Pancreas (tissue), 10 donors: ENCODE measurements around the gene RPTOR. TPM values are rescaled to one million over a fixed set of nuclear protein-coding genes. Genes with fewer than 3 reads are reported as not detected.
A peak's percentile ranks its signal among the peaks of the same experiment; 100 is the strongest.

Experiments
- ATAC-seq, 4 donors: fragments of 200-7000 bp; cut with Tn5 transposase; one replicate each; pipeline versions ENCODE4 v1.8.0 to v1.9.1; 2020; ENCODE audit warnings: mild to moderate bottlenecking in 4 of 4, moderate library complexity in 4 of 4
- DNase-seq, 6 donors: peaks; one replicate each; pipeline ENCODE4 v3.0.0-alpha.2; 2020
- FAIRE-seq: peaks from 2 replicates; lab custom pipeline; 2012; peaks lifted over from hg19 to GRCh38; lab: Jason Lieb, UNC
- H3K27ac ChIP-seq, 4 donors: fragments of 200-600 bp; sonication (generic); 1 replicate in 3 of 4; 2 replicates in 1 of 4; pipeline versions ENCODE4 v1.5.0 to v1.8.0; 2020
- H3K27me3 ChIP-seq, 4 donors: fragments of 200-600 bp; one replicate each; pipeline ENCODE4 v1.8.0; 2021
- H3K36me3 ChIP-seq, 3 donors: fragments of 200-600 bp; sonication (generic) in 1 of 3; one replicate each; pipeline versions ENCODE4 v1.5.0 to v1.8.0; 2020 to 2021
- H3K4me1 ChIP-seq, 3 donors: fragments of 200-600 bp; one replicate each; pipeline ENCODE4 v1.8.0; 2021
- H3K4me3 ChIP-seq, 4 donors: fragments of 200-600 bp; sonication (generic) in 2 of 4; one replicate each; pipeline versions ENCODE4 v1.5.0 to v1.8.0; 2020 to 2021
- H3K9me3 ChIP-seq, 4 donors: fragments of 200-600 bp; one replicate each; pipeline ENCODE4 v1.8.0; 2021
- WGBS, 2 donors: extraction: QIAGEN DNeasy Blood & Tissue Kit; methylation state at CpG; one replicate each; pipeline ENCODE4 v1.1.7; 2013; 5-methylcytosine and 5-hydroxymethylcytosine counted together
- intact Hi-C, 3 donors: fragments of 100-400 bp; cut with DNase I; formaldehyde crosslinking; loops; one replicate each; pipeline versions ENCODE4 v1.11.1 to v1.14.2; 2022
- polyA plus RNA-seq, 2 donors: library from polyadenylated mRNA; stranded (reverse); fragments of 200-250 nt; gene quantifications; one replicate each; pipeline ENCODE4 v1.2.3, GENCODE V29; 2013
- total RNA-seq, 6 donors: library from RNA; stranded (reverse); fragmentation: NEBNext Ultra II Directional in 4 of 6; extraction: Animal tissue kit (Norgen Biotek cat#: 25700) in 4 of 6; gene quantifications; one replicate each; pipeline versions ENCODE4 v1.2.1 to v1.2.4, GENCODE V29; 2021 to 2023
- TF ChIP-seq, protein P1 (sequence below), 4 donors: fragments of 200-600 bp; sonication (generic) in 3 of 4; IDR thresholded peaks; one replicate each; pipeline versions ENCODE4 v1.5.0 to v1.8.0; 2021; ENCODE audit warnings: antibody characterized with exemption in 4 of 4
- donor health status: healthy with polysubstance abuse.
- donor health status: DM: no; HTN: no; CAD: no; lungs with moderate emphysema.
- donor health status: DM: no; HTN: no; CAD: no.
- donor health status: control.
- donor health status: control.
- donor health status: Bipolar disorder and iron deficiency.
- donor health status: DM: yes; HTN: yes; CAD: no.
- donor health status: DM: no; HTN: no; CAD: no.
- donor health status: DM: no; HTN: no; CAD: no.
- donor health status: DM: yes; HTN: yes; CAD: no.

RPTOR gene
- total and polyA plus RNA-seq, 8 donors, result 5.0 to 18.9 (median 13.2) TPM

GRCh38 chr17:80992077-80992947 is 447.7 kb downstream of the RPTOR start:
- Histone ChIP-seq H3K27me3 (no peaks in the 10 kb centered on the region), H3K4me3 (peak overlapping the region; percentile 93 to 99 (median 98)), H3K9me3 (no peaks in the 10 kb centered on the region), H3K4me1 (peaks cover 0 to 15% (median 8%) of the 10 kb centered on the region in 3 donors), H3K36me3 (peaks cover under 1 to 22% (median 5%) of the 10 kb centered on the region in 3 donors), H3K27ac (peak overlapping the region in 1 of 4 donors; percentile 22)
- 2 to 3% methylated on average over 43 to 90 of the region's 90 CpGs for WGBS, 2 donors
- TF ChIP-seq, protein P1, sequence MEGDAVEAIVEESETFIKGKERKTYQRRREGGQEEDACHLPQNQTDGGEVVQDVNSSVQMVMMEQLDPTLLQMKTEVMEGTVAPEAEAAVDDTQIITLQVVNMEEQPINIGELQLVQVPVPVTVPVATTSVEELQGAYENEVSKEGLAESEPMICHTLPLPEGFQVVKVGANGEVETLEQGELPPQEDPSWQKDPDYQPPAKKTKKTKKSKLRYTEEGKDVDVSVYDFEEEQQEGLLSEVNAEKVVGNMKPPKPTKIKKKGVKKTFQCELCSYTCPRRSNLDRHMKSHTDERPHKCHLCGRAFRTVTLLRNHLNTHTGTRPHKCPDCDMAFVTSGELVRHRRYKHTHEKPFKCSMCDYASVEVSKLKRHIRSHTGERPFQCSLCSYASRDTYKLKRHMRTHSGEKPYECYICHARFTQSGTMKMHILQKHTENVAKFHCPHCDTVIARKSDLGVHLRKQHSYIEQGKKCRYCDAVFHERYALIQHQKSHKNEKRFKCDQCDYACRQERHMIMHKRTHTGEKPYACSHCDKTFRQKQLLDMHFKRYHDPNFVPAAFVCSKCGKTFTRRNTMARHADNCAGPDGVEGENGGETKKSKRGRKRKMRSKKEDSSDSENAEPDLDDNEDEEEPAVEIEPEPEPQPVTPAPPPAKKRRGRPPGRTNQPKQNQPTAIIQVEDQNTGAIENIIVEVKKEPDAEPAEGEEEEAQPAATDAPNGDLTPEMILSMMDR (IDR thresholded peaks at IDR 0.05), result no peak
- DNase-seq, result peak in 3 of 6 donors; percentile 54 to 83 (median 67)
- intact Hi-C loops, result no loop called here
- no peak for FAIRE-seq
- peak in 3 of 4 donors; percentile 7 to 41 (median 25) for ATAC-seq

DNA sequence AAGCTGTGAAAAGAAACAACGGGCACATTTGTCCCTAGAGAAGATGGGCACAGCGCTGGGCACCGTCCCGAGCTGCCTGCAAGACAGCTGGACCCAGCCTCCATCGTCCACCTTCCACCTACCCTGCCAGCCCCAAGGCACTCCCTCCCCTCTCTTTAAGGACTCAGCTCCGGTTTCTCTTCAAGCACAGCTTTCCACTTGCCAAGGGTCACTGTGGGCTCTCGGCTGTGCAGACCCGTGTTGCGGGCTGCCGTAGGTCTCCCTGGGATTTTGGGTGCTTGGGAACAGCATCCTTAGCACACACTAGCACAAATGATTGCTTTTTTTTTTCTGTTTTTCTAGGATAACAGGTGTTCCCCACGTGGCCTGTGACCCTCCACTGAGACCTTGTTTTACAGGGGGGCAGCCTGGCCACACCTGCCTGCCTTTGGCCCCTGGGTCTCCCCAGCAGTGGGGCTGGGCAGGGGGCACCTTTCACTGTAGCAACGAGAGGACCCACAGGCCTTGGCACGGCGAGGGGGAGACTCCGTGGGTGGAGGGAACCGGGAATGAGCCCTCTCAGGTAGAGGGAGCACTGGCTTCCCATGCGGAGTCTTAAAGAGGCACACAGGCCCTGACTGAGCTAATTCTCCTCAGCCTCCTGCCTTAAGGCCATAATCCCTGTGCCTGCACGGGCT is 448.4 kb downstream of the RPTOR start:
- Histone ChIP-seq H3K36me3 (peaks cover 4 to 30% (median 5%) of the 10 kb centered on the region in 3 donors), H3K27me3 (no peaks in the 10 kb centered on the region), H3K27ac (no peak overlapping the region), H3K4me1 (peaks cover 0 to 15% (median 8%) of the 10 kb centered on the region in 3 donors), H3K4me3 (peak overlapping the region in 3 of 4 donors; percentile 98 to 99 (median 99)), H3K9me3 (no peaks in the 10 kb centered on the region)
- ATAC-seq (no peak), FAIRE-seq (no peak), DNase-seq (peak in 1 of 6 donors; percentile 65)
- 45 to 46% methylated on average over 18 of the region's 18 CpGs for WGBS, 2 donors
- intact Hi-C loops, result no loop called here
- TF ChIP-seq, protein P1 (IDR thresholded peaks at IDR 0.05), result no peak

GRCh38 chr17:80995131-80995530 is 450.5 kb downstream of the RPTOR start:
- 93 to 95% methylated on average over 13 of the region's 13 CpGs for WGBS, 2 donors
- DNase-seq (peak in 2 of 6 donors; percentile 30 to 76), FAIRE-seq (no peak), ATAC-seq (no peak)
- H3K27me3 ChIP-seq, result no peaks in the 10 kb centered on the region
- TF ChIP-seq, protein P1 (IDR thresholded peaks at IDR 0.05), result no peak
- H3K36me3 ChIP-seq, result peaks cover 4 to 48% (median 5%) of the 10 kb centered on the region in 3 donors
- no peaks in the 10 kb centered on the region for H3K9me3 ChIP-seq
- intact Hi-C loops, result no loop called here
- no peak overlapping the region for H3K27ac ChIP-seq
- no peak overlapping the region for H3K4me3 ChIP-seq
- peaks cover 0 to 9% (median 9%) of the 10 kb centered on the region in 3 donors for H3K4me1 ChIP-seq

GRCh38 chr17:80996422-80997305 is 452.0 kb downstream of the RPTOR start:
- Histone ChIP-seq H3K36me3 (peaks cover 4 to 48% (median 5%) of the 10 kb centered on the region in 3 donors), H3K27me3 (no peaks in the 10 kb centered on the region), H3K4me1 (peaks cover 8 to 22% (median 17%) of the 10 kb centered on the region in 3 donors), H3K9me3 (no peaks in the 10 kb centered on the region), H3K4me3 (no peak overlapping the region), H3K27ac (no peak overlapping the region)
- intact Hi-C loops, result no loop called here
- TF ChIP-seq, protein P1 (IDR thresholded peaks at IDR 0.05), result no peak
- ATAC-seq (no peak), FAIRE-seq (no peak), DNase-seq (peak in 1 of 6 donors; percentile 71)
- 92 to 93% methylated on average over 25 of the region's 25 CpGs for WGBS, 2 donors
